HG03159 (cell line): ENCODE results near the gene NABP1.
"Not testable (repeated sequence)": the region's sequence is repeated elsewhere in the genome, so short reads cannot be mapped to it uniquely, and the experiment has no call there.

ENCODE experiments used
- ATAC-seq: cut with Tn5 transposase; IDR thresholded peaks from one replicate; pipeline ENCODE4 v1.9.1; 2021; ENCODE audit warnings: mild to moderate bottlenecking, moderate library complexity; ENCODE audit not compliant: unreplicated experiment

NABP1 gene, protein sequence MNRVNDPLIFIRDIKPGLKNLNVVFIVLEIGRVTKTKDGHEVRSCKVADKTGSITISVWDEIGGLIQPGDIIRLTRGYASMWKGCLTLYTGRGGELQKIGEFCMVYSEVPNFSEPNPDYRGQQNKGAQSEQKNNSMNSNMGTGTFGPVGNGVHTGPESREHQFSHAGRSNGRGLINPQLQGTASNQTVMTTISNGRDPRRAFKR

DNA sequence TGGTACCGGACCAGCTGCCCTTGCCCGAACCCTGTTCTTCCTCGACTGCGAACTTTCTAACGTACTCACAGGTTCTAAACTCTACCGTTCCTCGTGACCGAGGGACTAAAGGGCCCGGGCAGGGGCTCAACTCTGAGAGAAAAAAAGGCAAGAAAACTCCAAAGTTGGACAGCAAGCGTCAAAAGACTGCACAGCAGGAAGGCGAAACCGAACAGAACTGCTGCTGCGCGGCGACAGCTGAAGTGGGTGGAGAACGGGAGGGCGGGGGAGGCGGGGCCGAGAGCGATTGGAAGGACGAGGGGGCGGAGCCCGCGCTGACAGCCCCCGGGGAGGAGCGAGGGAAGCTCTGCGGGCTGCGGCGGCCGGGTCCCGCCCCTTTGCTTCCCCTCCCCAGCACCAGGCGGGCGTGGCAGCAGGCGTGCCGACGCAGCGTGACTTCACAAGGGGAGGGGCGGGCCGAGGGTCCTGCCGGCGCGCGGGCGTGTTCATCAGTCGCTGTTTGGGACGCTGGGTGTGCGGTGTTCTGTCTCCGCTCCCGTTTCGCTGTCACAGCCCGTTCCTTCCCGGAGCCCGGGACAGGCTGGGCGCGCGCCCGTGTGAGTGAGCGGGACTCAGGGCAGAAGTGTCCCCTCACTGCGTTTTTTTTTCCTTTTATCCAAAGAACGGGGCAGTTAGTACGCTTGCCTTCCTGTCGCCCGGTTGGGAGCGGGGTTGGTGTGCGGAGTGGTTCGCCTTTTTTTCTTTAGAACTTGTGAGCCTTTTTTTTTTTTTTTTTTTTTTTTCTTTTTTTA, at the start of gene NABP1:
Gene NABP1, plus strand, starts transcription at position 491 of the 791 bp plus-strand sequence. CDS start 479 bp downstream, outside the sequence.
- peak; percentile 60 for ATAC-seq

DNA sequence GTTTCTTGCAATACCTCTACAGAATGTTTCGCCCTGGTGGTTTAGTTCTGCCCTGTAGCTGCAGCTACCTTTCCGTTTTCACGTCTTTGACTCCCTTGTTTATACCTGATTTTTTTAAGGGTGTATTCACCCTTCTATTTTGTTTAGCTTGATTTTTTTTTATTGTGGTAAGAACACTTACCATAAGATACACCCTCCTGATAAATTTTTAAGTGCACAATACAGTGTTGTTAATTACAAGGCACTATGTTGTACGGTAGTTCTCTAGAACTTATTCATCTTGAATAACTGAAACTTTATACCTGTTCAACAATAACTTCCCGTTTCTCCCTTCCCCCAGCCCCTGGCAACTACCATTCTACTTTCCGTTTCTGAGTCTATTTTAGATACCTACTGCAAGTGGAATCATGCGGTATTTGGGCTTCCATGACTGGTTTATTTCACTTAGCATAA, 48.9 kb upstream of the NABP1 start:
- ATAC-seq = no peak

DNA sequence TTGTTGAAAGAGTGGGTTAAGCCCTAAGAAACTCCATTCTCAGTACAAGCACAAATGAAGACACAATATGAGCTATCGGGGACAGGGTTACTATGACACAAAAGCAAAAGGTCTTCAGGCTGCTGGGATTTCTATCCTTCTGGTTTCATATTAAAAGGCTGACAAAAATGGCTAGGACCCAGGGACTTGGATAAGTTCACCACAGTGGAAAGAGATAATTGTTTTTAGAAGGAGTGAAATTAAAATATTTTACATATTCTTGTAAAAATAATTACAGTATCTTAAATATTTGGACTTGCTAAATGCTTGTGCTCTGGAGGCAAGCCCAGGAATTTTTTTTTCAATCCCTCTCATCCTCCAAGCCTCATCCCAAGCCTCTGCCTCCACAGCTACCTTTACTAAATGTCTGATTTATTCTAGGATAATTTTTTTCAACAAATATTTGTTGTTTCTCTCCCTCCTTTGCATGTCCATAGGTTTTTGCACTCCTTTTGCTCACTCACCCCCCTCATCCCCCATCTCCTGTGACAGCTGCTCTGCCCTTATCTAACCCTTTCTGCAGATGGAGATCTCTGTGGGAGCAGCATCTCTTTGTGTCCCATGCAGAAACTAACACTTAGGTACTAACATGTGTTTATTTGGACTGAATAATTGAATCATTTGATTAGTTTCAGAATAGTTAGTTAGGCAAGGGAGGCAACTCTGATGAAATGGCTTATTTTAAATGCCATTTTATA, 47.8 kb upstream of the NABP1 start:
- no peak for ATAC-seq

DNA sequence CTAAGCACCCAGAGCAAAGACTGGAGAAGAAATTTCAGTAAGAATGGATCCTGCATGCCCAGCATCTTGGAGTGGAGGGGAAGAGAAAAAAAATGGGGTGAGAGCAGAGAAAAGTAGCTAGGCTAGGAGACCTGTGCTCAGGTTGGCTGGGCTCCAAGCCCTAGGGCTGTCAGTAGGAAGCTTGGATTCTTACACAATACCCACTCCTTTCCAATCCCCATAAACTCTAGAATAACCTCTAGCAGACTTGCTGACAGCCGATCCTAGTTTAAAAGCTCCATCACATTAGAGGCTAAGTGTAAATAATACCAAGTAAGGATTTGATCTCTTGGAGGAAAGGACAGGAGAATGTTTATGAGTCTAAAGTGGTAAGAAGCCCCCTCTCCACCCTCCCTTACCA, 46.2 kb upstream of the NABP1 start:
- ATAC-seq = no peak

DNA sequence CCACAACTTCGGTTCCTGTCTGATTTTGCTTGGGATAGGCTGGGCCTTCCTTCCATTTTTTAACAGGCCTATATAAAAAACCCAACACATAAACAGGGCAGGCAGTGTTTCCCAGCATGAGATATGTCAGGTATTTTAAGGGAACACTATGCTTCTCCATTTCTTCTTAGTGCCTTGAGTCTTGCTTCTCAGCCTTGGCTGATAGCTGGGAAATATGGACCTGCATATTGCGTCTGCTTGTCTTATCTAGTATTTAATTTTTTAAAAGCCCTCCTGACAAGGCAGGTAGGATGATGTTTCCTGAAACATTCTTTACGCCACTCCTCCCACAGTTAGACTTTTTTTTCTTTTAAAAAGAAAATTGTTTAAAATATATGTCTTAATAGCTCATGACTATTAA, 45.5 kb upstream of the NABP1 start:
- ATAC-seq = no peak

DNA sequence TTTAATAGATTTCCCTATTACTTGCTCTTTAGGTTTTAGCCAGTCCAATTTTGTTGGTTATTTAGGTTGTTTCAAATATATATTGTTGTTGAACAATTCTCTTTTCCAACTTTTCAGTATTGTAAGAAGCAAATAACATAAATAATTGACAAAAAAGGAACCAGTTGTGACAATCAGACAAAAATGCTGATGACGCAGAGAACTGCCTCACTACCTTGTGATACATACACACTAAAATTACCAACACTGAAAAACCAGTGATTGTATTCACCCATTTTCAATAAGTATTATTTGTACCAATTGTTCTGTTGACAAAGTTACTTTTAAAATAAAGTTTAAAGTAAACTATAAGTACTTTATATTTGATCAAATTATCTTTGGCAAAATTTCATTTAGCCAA, 43.1 kb upstream of the NABP1 start:
- ATAC-seq = no peak

DNA sequence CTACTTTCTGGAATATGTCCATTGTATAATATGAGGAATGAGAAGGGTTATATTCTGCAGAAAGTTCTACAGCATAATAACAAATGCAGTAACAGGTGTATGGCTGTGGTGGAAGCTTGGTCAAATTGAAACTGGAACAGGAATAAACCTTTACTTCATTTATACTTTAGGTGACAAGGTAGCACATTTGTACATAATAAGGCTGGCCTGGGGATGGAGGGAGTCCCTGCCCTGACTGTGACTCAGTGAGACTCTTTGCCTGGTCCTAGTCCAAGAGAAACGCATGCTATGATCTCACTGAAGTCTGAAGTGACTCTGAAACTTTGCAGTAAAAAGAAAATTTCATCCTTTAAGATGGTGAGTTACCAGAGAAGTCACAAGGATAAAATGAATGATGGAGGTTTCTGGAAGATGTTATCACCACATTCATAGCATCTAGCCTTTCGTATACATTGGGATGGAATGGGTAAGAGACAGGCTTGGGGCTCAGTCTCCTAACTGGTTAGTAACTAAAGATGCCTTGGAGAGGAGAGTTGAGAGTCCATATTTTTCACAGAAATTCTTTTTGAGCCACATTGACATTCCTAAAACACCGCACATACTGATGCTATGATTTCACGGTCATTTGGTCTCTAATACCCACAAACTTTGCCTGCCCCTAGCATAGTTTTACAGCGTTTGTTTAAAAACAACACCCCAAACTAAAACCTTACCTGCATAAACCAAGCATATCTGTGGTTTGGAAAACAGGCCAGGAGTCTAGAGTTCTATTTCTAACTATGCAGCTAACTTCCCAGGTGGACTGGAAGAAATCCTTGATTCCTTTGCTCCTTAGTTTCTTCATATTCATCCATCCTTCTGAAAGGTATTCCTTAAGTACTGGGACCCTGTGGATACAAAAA, 42.4 kb upstream of the NABP1 start:
- ATAC-seq = peak; percentile 86

DNA sequence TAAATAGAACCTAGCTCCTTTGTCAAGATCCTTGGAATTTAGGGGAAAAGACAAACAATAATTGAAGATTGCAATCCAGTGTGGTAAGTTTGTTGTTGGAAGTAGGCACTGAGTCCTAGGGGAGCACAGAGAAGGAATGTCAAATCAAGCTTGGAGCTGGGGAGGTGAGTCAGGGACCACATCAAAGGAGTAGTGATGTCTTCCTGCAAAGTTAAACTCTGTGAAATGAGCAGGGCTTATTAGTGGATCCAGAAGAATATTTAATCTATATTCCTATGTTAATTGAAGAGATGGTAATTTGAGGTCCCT, 41.7 kb upstream of the NABP1 start:
- no peak for ATAC-seq

DNA sequence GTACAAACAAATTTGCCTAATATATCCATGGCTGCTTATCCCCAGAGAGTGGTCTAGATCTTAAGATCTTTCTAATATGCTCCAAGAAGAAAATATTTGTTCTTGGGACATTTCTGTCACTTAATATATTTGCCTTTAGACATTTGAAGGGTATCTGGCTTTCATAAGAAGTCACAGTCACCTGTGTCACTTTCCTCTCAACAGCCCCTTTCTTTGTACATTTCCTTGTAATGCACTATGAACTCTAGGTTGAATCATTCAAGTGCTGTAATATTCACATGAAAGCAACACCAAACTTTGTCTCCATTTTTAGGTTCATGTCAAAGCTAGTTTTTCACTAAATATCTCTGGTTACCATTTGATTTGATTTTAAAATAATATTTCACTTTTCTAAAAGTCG, 41.4 kb upstream of the NABP1 start:
- ATAC-seq = no peak

DNA sequence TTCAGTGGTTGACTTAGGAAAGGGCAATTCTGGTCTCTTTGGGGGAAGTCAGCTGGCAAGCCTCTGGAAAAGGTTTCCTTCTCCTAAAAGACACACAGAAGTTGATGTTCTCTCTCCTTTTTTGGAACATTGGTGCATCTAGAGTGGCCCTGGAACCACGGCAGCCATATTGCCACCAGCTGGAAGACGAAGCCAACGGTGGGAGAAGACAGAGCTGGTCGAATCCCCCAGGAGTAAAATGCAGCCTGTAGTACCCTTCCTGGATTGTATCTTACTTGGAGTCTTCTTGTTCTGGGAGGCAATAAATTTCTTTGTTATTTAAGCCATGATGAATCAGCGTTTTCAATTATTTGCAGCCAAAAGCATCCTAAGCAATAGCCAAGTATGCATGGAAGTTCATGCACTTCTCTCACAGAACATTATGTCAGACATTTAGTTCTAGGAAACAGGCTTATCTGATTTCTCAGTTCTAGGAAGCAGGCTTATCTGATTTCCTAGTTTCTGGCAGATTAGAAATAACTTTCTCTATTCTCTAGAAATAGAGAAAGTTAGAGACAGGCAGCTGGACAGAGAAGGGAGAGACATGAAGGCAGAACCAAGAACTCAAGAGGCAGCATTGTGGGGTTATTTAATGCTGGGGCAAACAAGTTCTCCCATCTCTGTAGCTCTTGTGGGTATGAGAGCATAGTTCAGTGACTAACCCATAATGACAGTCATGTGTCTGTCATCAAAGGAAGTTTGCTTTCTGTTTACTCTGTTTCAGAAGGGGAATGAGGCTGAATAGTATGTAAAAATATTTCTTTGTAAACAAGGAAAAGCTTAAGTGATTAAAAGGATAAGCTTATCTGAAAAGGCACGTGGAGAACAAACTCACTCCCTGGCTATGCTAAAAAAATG, 40.5 kb upstream of the NABP1 start:
- peak; percentile 62 for ATAC-seq

DNA sequence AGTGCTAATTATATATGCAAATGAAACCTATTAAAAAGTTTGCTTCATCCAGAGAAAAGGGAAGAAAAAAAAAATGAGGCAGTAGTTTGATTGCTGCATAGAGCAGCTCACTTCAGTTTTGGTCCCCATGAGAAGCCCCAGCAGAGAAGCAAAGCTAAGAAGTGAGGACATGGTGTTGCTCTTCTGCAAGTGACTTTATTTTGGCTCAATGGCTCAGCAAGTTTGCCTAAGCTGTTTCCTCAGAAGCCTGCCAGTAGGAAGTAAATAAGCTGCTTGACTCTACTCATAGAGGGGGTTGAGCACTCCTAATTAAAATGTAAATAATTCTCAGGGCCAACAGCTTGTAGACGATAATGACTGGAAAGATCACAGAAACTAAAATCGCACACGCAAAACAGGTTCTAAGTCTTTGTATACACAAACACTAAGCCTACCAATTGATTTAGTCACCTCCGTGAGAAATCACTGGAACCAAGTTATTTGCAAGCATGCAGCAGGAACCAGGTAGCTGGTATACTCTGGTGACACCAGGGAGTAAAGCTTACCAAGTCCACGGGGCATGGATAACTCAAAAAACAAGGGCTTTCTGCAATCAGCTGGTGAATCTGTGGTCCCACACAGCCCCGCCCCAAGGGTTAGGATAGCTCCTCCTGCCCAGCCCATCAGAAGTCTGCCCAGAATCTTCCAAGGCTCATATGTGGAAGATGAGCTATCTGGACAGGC, 39.7 kb upstream of the NABP1 start:
- ATAC-seq = no peak

DNA sequence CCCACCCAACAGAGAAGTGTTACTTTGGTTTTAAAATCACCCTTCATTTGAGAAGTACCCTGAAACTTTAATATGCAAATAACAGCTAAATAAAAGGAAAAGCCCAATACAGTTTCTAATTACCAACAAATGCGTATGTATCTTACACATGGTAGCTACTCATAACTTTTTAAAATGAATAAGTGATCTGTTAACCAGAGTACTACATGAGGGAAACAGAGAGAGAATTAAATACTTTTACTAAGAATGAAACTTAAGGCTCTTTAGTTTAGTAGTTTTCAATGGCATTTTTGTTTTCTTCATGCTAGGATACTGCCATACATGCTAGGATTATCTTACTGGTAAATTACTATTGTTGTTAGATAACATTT, 39.1 kb upstream of the NABP1 start:
- no peak for ATAC-seq

DNA sequence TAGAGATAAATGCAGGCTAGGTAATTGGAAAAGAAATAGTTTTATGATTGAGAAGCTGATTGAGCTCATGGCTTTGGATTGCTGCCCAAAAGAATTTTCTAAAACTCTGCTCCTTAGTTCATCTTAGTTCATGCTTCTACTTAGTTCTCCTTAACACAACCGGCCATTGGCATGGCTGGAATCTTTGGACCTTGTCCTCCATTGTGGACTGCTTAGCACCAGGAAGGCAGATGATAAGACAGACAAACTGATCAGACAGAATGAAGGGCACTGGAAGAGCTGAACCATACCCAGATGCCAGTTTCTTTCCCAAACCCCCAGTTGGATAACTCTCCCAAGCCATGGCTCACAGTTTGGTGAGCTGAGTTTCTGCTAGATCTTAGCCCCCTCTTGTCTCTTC, 36.3 kb upstream of the NABP1 start:
- ATAC-seq = no peak

DNA sequence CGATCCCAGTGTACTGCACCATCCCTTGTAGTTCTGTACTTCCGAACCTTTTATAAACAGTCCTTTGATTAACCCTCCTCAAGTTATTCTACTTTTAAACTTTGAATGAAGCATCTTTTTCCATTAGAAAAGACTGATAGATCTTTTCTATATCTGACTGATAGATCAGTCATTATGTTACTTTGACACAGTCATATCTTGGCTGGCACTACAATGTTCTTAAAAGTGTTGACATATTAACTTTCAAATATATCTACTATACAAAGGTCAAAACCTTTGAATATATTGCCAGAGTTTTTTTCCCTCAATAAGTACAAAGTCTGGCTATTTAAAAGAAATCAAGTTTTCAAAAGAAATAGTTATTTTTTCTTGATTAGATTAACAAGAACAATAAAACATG, 35.4 kb upstream of the NABP1 start:
- peak; percentile 35 for ATAC-seq

DNA sequence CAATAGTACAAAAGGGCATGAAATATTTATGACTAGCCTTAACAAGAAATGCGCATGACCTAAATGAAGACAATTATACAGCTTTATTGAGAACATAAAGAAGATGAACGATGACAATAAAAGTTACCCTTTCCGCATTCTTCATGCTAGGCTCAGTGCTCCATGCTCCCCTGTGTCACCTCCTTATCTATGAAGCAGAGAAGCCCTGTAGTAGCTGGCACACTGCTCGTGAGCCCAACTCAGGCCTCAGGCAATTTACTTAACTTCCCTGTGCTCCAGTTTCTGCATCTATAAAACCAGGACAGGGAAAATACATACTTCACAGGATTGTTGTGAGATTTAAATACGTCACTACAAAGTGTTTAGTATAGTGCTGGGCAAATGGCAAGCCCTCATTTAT, 34.5 kb upstream of the NABP1 start:
- ATAC-seq = no peak

DNA sequence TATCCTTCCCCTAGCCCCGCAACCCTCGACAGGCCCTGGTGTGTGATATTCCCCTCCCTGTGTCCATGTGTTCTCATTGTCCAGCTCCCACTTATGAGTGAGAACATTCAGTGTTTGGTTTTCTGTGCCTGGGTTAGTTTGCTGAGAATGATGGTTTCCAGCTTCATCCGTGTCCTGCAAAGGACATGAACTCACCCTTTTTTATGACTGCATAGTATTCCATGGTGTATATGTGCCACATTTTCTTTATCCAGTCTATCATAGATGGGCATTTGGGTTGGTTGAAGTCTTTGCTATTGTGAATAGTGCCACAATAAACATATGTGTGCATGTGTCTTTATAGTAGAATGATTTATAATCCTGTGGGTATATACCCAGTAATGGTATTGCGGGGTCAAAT, 33.3 kb upstream of the NABP1 start:
- not testable (repeated sequence) for ATAC-seq

DNA sequence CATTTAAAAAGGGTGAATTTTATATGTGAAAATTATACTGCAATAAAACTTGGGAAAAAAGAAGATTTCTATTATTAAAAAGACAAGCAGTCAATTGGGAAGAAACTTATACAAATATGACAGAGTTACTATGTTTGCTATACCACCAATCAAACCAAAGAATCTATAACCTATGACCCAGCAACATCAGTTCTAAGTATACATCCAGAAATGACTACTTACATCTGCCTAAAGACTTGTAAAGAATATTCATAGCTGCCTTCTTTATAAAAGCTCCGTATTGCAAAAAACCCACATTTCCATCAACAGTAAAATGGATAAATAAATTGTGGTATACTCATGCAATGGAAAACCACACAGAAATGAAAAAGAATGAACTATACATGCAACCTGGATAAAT, 32.9 kb upstream of the NABP1 start:
- ATAC-seq = no peak

DNA sequence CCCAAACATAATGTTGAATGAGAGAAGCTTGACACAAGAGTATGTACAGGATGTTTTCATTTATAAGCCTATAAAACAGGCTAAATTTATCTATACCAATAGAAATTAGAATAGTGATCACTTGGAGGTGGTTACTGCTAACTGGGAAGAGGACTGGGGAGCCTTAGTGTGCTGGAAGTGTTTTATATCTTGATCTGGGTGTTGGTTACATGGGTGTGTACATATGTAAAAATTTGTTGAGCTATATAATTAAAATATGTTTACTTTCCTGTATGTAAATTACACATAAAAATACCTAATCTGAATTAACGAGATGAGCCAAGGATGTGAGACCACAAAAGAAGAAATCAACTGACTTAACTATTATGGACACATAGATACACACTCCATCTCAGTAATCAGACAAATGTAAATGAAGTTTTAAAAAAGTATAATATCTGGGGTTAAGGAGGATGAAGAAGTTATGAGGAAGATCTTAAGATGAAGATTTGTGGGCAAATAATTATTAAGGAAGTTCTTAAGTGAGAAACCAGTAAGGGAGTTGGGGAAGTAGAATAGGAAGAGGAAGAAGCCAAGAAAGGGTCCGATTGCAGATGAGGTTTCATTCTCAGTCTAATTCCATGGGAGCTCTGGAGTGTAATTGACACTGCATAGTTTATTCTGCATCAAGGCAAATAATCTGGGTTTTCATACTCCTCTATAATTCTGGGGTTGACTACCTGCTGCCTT, 32.3 kb upstream of the NABP1 start:
- no peak for ATAC-seq
